ENCODE measurements around the gene MDGA2. TPM values are rescaled to one million over a fixed set of nuclear protein-coding genes. Genes with fewer than 3 reads are reported as not detected.

MDGA2 gene
- total and polyA plus RNA-seq, 2 of the 13 experiments (the other 11 are each of a cell fraction or from before 2014, with no cell fraction given), result not detected

DNA sequence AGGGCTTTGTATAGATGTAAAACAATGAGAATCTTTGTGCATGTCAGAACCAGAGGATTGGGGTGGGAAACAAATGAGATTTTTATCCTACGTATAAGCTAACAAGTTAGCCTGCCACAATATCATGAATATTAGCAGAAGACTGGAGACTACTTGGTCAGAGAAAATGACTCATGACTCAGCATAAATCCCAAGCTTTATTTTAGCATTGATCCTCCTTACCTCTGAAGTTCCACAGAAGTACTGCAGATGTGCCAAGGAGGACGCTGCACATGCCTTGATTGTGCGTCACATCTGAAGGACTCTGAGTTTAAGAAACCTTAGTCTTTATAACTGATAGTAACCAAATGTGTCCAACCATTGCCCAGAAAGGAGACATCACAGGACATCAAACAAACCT is 789.8 kb downstream of the MDGA2 start:
- Histone ChIP-seq H3K9ac (ENCODE audit: insufficient read depth, low read depth, low read length) (no peak overlapping the region), H3K4me1 (ENCODE audit: insufficient read depth, low read length) (no peaks in the 10 kb centered on the region), H4K20me1 (ENCODE audit: insufficient read depth, low read length) (no peaks in the 10 kb centered on the region), H3K4me2 (ENCODE audit: low read depth, low read length) (no peak overlapping the region), H3K36me3 (replicated peaks in 1 of 2; ENCODE audit: control insufficient read depth in 1 of 2, insufficient read depth in 2 of 2, low read length in 2 of 2) (no peaks in the 10 kb centered on the region), H3K4me3 (replicated peaks in 1 of 3; ENCODE audit: insufficient read depth in 1 of 3, low read depth in 2 of 3, low read length in 3 of 3) (no peak overlapping the region), H3K27me3 (ENCODE audit: control insufficient read depth in 1 of 2, insufficient read depth in 2 of 2, low read length in 2 of 2) (no peaks in the 10 kb centered on the region), H3K79me2 (ENCODE audit: insufficient read depth, low read length) (no peaks in the 10 kb centered on the region), H3K27ac (ENCODE audit: extremely low read length, insufficient read depth, low read length) (no peak overlapping the region), H3K9me3 (ENCODE audit: low read length) (no peaks in the 10 kb centered on the region), H2AFZ (ENCODE audit: low read length) (no peak overlapping the region)
- 5% methylated on average over 3 of the region's 3 CpGs for WGBS (ENCODE audit: low lambda C conversion rate)
- in situ Hi-C loops (cut with HindIII; ENCODE audit: extremely low pct_ligation_motif_present, low pct_unique_long_range_greater_than_20kb) (no loop called here), intact Hi-C loops (cut with micrococcal nuclease; ENCODE audit: unreplicated experiment) (no loop called here)
- ATAC-seq, result no peak
- no peak for DNase-seq (ENCODE audit: low spot score)
- BruUV-seq (replicated peaks), result no TSS peak
- ChIA-PET CTCF (ENCODE audit: low intra/inter-chr PET ratio, low total read pairs) (no interaction called here), POLR2A (no interaction called here)
- FAIRE-seq, result no peak
- TF ChIP-seq, protein P1, sequence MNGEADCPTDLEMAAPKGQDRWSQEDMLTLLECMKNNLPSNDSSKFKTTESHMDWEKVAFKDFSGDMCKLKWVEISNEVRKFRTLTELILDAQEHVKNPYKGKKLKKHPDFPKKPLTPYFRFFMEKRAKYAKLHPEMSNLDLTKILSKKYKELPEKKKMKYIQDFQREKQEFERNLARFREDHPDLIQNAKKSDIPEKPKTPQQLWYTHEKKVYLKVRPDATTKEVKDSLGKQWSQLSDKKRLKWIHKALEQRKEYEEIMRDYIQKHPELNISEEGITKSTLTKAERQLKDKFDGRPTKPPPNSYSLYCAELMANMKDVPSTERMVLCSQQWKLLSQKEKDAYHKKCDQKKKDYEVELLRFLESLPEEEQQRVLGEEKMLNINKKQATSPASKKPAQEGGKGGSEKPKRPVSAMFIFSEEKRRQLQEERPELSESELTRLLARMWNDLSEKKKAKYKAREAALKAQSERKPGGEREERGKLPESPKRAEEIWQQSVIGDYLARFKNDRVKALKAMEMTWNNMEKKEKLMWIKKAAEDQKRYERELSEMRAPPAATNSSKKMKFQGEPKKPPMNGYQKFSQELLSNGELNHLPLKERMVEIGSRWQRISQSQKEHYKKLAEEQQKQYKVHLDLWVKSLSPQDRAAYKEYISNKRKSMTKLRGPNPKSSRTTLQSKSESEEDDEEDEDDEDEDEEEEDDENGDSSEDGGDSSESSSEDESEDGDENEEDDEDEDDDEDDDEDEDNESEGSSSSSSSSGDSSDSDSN (CRISPR knock-in tag; IDR thresholded peaks at IDR 0.05), result no peak
- no peak for TF ChIP-seq BRCA1 (CRISPR knock-in tag; IDR thresholded peaks at IDR 0.05)
- TF ChIP-seq MAFK (conservative IDR thresholded peaks at IDR 0.05 in 1 of 2, IDR thresholded peaks at IDR 0.05 in 1 of 2; ENCODE audit: low read length in 2 of 2), result peak; percentile 80 to 84
- no peak for TF ChIP-seq IKZF4 (CRISPR knock-in tag; IDR thresholded peaks at IDR 0.05; ENCODE audit: borderline replicate concordance, low read depth, not compliant biosample characterization)
- TF ChIP-seq, protein P2, sequence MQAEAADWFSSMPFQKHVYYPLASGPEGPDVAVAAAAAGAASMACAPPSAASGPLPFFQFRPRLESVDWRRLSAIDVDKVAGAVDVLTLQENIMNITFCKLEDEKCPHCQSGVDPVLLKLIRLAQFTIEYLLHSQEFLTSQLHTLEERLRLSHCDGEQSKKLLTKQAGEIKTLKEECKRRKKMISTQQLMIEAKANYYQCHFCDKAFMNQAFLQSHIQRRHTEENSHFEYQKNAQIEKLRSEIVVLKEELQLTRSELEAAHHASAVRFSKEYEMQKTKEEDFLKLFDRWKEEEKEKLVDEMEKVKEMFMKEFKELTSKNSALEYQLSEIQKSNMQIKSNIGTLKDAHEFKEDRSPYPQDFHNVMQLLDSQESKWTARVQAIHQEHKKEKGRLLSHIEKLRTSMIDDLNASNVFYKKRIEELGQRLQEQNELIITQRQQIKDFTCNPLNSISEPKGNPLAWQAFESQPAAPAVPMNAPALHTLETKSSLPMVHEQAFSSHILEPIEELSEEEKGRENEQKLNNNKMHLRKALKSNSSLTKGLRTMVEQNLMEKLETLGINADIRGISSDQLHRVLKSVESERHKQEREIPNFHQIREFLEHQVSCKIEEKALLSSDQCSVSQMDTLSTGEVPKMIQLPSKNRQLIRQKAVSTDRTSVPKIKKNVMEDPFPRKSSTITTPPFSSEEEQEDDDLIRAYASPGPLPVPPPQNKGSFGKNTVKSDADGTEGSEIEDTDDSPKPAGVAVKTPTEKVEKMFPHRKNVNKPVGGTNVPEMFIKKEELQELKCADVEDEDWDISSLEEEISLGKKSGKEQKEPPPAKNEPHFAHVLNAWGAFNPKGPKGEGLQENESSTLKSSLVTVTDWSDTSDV (CRISPR knock-in tag; IDR thresholded peaks at IDR 0.05), result no peak
- no peak for TF ChIP-seq FOXM1 (CRISPR knock-in tag; IDR thresholded peaks at IDR 0.05)
- TF ChIP-seq, protein P3, sequence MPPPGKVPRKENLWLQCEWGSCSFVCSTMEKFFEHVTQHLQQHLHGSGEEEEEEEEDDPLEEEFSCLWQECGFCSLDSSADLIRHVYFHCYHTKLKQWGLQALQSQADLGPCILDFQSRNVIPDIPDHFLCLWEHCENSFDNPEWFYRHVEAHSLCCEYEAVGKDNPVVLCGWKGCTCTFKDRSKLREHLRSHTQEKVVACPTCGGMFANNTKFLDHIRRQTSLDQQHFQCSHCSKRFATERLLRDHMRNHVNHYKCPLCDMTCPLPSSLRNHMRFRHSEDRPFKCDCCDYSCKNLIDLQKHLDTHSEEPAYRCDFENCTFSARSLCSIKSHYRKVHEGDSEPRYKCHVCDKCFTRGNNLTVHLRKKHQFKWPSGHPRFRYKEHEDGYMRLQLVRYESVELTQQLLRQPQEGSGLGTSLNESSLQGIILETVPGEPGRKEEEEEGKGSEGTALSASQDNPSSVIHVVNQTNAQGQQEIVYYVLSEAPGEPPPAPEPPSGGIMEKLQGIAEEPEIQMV (CRISPR knock-in tag; IDR thresholded peaks at IDR 0.05; ENCODE audit: low read depth), result no peak
- peak; percentile 78 for TF ChIP-seq NFE2L2 (IDR thresholded peaks at IDR 0.05; ENCODE audit: low read length)
- TF ChIP-seq FIP1L1 (IDR thresholded peaks at IDR 0.05; ENCODE audit: borderline replicate concordance, insufficient read depth, low read depth, low read length), result no peak
- no peak for TF ChIP-seq ETV6 (CRISPR knock-in tag; conservative IDR thresholded peaks at IDR 0.05)
- no peak for TF ChIP-seq GLI4 (CRISPR knock-in tag; IDR thresholded peaks at IDR 0.05; ENCODE audit: borderline replicate concordance)
- TF ChIP-seq ZNF550 (CRISPR knock-in tag; IDR thresholded peaks at IDR 0.05; ENCODE audit: borderline replicate concordance), result no peak
- TF ChIP-seq STAG1 (CRISPR knock-in tag; IDR thresholded peaks at IDR 0.05), result no peak
- TF ChIP-seq ZNF292 (CRISPR knock-in tag; IDR thresholded peaks at IDR 0.05; ENCODE audit: borderline replicate concordance, low read depth), result no peak
- TF ChIP-seq ZNF383 (CRISPR knock-in tag; IDR thresholded peaks at IDR 0.05; ENCODE audit: borderline replicate concordance), result no peak
- TF ChIP-seq HHEX (CRISPR knock-in tag; IDR thresholded peaks at IDR 0.05), result no peak
- no peak for TF ChIP-seq DNMT3B (CRISPR knock-in tag; conservative IDR thresholded peaks at IDR 0.05)
- no peak for TF ChIP-seq ZNF672 (CRISPR knock-in tag; IDR thresholded peaks at IDR 0.05)
- peak; percentile 76 for TF ChIP-seq MAFF (IDR thresholded peaks at IDR 0.05; ENCODE audit: low read depth, low read length)
- no peak for TF ChIP-seq ZIK1 (CRISPR knock-in tag; IDR thresholded peaks at IDR 0.05; ENCODE audit: borderline replicate concordance, low read depth)

Data from HepG2 (cell line).